Breast epithelium (tissue), 3 donors: ENCODE results near the gene ISG15.

Experiments
- POLR2A ChIP-seq: fragments of 450-650 bp; IDR thresholded peaks from one replicate; pipeline ENCODE4 v1.6.1; 2016; ENCODE audit warnings: antibody characterized with exemption, mild to moderate bottlenecking, moderate library complexity
- POLR2AphosphoS5 ChIP-seq, 3 donors: sonication (generic); formaldehyde crosslinking; IDR thresholded peaks; one replicate each; pipeline ENCODE4 v1.6.1; 2017; ENCODE audit warnings: antibody characterized with exemption in 3 of 3
- TF ChIP-seq, protein P1 (sequence below), 3 donors: fragments of 450-650 bp; IDR thresholded peaks; one replicate each; pipeline ENCODE4 v1.5.1; 2016 to 2017; ENCODE audit warnings: antibody characterized with exemption in 3 of 3, mild to moderate bottlenecking in 3 of 3, moderate library complexity in 3 of 3

DNA sequence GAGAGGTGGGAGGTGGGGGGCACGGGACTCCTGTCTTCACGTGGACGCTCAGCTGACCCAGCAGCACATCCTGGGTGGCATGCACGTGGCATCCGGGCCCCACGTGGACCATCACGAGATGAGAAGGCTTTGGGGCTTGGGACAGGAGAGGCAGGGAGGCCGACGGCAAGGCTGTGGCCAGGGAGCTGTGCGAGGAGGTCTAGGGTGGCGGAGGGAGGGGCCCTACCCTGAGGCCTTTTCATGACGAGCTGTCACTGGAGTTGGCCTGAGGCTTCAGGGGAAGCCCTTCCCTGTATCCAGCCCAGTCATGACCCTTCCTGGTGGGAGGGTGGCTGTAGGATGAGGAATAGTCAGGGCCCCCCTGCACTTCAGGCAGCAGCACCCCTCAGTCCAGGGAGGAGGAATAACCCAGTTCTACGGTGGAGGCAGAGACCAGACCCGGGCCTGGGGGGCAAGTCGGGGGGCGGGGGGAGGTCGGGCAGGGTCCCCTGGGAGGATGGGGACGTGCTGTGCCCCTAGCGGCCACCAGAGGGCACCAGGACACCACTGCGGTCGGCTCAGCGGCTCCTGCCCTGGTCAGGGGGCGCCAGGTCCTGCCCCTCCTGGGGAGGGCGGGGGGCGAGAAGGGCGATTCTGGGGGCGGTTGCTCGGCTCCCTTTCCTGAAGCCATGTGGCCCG lies 29.4 kb upstream of the ISG15 start:
- TF ChIP-seq, protein P1, sequence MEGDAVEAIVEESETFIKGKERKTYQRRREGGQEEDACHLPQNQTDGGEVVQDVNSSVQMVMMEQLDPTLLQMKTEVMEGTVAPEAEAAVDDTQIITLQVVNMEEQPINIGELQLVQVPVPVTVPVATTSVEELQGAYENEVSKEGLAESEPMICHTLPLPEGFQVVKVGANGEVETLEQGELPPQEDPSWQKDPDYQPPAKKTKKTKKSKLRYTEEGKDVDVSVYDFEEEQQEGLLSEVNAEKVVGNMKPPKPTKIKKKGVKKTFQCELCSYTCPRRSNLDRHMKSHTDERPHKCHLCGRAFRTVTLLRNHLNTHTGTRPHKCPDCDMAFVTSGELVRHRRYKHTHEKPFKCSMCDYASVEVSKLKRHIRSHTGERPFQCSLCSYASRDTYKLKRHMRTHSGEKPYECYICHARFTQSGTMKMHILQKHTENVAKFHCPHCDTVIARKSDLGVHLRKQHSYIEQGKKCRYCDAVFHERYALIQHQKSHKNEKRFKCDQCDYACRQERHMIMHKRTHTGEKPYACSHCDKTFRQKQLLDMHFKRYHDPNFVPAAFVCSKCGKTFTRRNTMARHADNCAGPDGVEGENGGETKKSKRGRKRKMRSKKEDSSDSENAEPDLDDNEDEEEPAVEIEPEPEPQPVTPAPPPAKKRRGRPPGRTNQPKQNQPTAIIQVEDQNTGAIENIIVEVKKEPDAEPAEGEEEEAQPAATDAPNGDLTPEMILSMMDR (IDR thresholded peaks at IDR 0.05) = peak in 2 of 3 donors; percentile 47 to 68
- TF ChIP-seq POLR2A (no peak), POLR2AphosphoS5 (IDR thresholded peaks at IDR 0.05) (no peak)
